Pons (tissue), 1 donor: ENCODE measurements around the gene CNGA4.
"Not testable (repeated sequence)": the region's sequence is repeated elsewhere in the genome, so short reads cannot be mapped to it uniquely, and the experiment has no call there.

Source experiments
- DNase-seq: peaks from one replicate; pipeline ENCODE4 v3.0.0-alpha.2; 2016; ENCODE audit warnings: low spot score

The CNGA4 gene

GRCh38 chr11:6225024-6225423, 13.9 kb upstream of the CNGA4 start:
- DNase-seq: no peak

DNA sequence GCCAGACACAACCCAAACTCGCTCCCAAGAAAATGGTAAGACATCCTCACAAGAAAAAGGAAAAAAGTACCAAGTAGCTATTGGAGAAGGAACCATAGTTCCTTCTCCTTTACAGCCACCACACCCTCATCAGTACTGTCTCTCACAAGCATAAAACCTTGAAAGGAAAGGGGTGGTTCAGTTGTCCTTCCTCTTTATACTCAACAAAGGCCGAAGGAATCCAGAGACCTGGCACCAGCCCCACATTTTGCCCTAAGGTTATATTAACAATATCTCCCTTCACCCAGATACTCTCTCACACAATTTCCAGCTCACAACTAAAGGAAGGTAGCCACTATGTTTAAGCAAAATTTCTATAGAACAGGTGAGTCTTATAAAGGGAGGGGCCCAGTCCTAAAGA, 13.0 kb upstream of the CNGA4 start:
- peak; percentile 19 for DNase-seq

DNA sequence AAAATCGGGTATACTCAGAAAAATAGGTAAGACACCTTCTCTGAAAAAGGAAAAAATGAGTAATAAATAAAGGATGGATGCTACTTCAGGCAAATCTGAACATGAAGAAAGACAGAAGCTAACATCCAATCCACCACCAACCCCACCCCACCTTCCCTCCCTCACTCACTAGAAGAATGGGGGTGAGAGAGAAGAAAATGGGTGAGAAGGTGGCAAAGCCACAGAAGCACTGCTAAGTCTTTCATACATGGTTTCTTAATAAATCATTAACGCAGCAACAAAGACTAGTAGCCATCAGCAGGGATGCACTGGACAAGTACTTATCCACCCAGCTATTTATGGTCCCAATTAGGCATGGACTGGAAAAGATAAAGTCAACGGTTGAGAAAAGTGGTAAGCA, 10.4 kb upstream of the CNGA4 start:
- no peak for DNase-seq

GRCh38 chr11:6229911-6230310, 9.0 kb upstream of the CNGA4 start:
- DNase-seq: no peak

DNA sequence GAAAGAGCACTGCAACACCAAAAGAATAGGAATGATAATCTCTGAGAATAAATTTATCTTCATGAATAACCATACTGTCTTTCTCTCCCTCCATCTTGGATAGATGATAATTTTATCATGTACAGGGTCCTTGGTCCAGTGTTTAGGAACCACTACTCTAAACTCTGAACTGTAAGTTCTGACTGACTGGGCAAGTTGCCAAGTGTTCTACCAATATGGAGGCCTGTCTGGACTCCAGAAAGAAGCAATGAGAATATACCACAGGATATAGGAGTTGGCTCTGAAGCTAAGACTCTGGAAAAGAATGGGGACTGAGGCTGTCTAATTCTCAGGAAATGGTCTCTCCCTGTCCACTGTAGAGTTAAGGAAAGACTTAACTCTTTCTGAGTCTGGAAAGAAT, 6.0 kb upstream of the CNGA4 start:
- DNase-seq: no peak

DNA sequence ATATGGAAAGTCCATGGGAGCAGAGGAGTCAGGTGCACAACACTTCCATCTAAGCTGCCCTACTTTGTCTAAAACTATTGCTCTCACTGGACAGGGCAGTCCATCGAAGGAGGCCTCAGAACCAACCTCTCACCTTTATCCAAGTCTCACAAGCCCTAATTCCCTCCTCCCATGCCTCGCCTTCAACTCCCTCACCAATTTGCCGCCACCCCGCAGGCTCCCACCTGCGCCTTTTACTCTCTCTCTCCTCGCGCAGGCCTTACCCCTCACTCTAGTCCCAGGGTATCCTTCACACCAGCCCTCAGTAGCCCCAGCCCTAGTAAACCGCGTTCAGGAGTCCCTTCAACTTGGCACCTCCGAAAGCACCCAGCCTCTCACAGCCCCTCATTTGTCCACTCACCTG, 4.9 kb upstream of the CNGA4 start:
- no peak for DNase-seq

DNA sequence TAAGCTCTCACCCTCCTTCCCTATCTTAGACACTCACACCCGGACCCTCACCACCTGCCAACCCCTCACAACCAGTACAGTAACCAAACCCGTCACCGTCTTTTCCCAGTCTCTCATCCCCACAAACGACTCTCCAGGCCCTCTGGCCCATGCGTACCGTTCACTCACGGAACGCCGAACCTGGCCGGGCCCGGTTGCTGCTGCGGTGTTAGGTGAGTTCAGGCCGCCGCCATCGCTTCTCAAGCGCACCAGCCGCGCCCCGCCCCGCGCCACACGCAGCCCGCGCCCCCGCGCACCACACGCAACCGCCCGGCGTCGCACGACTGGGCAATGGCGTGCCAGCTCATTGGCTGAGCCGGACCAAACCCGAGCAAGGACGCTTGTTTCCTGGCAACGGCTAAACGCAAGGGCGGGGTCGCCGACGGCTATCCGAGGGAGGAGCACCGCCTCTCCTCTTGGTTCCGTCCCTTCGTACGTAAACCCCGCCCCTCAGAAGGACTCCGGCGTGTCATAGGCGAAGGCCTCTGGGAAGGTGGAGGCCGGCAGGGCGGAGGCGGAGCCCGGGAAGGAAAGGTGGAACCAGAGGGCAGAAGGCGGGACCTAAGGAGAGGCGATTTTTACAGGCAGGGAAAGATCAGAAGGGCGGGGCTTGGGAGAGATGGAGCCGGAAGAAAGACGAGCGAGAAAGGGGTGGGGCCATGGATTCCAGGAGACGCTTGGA, 4.3 kb upstream of the CNGA4 start, which contains the start of gene FHIP1B:
Gene FHIP1B, minus strand, starts transcription at position 250 of the 721 bp plus-strand sequence. CDS start 10,120 bp downstream, outside the sequence.
- peak; percentile 99 for DNase-seq

DNA sequence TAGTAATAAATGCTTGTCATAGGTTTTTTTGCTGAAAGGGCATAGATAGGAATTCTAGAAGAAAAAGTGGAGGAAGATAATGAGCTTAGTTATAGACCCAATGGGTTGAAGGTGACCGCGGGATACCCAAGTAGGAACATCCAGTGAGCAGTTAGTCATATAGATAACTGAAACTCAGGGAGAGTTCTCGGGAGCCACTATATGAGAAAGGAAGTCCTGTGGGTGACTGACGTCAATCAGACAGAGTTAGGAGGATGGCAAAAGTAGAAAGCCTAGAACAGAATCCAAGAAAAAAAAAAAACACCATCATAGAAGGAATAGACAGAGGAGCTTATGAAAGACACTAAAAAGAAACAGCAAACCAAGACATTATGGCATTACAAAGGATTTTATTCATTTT, 1.6 kb upstream of the CNGA4 start:
- DNase-seq: no peak

DNA sequence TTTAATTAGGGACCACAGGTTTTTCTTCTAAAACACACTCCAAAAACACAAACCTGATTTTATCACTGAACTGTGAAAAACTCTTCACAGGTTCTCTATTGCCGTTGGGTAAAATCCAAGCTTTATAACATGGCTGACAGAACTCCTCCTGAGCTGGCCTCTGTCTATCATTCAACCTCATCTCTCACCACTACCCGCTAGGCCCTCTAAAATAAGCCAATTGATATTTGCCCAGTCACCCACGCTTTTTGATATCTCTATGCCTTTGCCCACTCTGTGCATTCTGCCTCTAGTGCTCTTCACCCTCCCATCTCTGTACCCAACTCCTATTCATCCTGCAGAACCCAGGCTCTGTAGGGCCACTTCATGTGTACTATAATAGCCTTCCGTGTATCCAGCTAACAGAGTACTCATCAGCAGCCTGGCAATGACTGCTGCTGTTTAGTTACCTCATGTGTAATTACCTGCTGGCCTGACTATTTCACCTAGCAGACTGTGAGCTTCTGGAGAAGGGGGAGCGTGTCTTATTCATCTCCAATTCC, 1.1 kb upstream of the CNGA4 start:
- no peak for DNase-seq

GRCh38 chr11:6240139-6240538, 1.2 kb downstream of the CNGA4 start:
- no peak for DNase-seq

- DNase-seq: no peak
Observed at GRCh38 chr11:6240781-6241180, 1.9 kb downstream of the CNGA4 start.

GRCh38 chr11:6241316-6241715, 2.4 kb downstream of the CNGA4 start:
- no peak for DNase-seq

GRCh38 chr11:6245536-6245935, 6.6 kb downstream of the CNGA4 start:
- DNase-seq: no peak

DNA sequence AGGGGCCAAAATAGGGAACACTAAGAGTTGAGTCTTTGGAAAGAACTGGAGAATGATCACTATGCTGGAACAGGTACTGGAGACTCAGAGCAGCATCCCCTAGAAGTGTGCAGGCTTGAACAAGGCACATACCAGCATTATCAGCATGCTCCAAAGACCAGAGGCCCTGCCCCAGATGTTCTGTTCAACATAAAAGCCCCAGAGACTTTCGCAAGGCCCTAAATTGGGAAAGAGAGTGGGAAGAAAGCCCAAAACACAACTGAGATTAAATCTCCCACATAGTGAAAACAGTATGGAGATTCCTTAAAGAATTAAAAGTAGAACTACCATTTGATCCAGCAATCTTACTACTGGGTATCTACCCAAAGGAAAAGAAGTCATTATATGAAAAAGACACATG, 9.4 kb downstream of the CNGA4 start:
- no peak for DNase-seq

GRCh38 chr11:6248897-6249296, 10.0 kb downstream of the CNGA4 start:
- not testable (repeated sequence) for DNase-seq

DNA sequence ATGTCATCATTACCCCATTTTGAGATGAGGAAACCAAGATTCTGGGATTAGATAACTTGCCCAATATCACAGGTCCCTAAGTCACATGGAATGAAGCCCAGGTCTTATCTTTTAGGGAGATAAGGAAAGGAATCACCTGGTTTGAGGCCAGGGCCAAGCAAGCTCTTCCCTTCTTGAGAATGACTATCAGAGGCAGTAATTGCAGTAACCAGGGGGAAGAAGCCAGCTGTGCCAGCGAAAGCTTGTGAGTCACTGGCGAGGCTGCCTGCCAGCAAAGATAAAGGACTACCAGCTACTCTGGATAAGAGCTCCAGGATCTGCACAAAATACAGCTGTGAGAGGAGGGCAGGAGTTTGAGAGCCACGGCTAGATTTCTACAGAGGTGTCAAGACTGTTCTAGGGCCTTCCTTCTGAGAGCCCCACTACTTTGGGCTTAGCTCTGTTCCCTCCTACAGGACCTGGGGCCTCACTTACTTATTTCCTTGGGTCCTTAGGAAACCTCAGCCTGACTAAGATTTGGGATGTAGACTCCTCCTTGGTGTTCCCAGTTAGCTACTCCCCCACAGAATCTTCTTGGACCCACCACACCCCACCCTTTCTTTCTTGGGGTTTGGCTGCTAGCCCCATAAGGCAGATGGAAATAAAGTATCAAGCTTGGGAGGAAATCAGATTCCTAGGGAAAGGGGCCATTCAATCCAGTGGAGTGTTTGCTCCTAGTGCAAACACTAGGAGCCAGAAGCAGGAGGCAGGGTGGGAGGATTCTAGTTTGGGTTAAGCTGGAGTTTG, 11.1 kb downstream of the CNGA4 start:
- no peak for DNase-seq

GRCh38 chr11:6251120-6251733, 12.3 kb downstream of the CNGA4 start:
- DNase-seq: peak; percentile 42

DNA sequence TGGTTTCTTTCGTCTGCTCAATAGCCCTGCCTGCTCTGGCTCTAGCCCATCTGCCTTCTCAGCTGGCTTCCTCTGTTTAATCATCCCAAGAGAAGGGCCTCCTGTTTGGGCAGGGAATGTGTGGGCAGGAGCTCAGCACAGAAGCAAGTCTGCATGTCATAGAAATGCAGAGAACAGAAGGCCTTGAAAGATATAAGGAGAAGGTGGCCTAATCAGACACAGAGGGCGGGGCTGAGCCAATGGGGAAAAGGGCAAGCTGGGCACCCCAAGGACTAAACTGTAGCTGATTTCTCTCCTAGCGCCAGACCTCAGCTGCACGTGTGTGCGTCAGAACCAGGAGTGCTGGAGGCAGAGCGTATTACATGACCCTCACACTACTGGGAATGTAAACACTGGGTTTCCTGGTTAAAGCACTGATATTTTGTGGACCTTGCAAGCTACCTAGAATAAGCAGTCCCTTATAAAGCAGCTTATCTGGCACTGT, 13.1 kb downstream of the CNGA4 start:
- DNase-seq: no peak

- no peak for DNase-seq
Observed at GRCh38 chr11:6253197-6253596, 14.3 kb downstream of the CNGA4 start.

- DNase-seq: no peak
Observed at GRCh38 chr11:6258141-6258540, 19.3 kb downstream of the CNGA4 start.

GRCh38 chr11:6258571-6259081, 19.7 kb downstream of the CNGA4 start:
- no peak for DNase-seq

GRCh38 chr11:6260207-6260726, 21.4 kb downstream of the CNGA4 start:
- DNase-seq: no peak
